Stimulated activated CD8-positive, alpha-beta memory T cell treated with anti-CD3 and anti-CD28 coated beads, Interleukin-7, amount 100 ng/mL, for 4 hours (primary cell): ENCODE measurements around the gene FUT2.
"Not testable (repeated sequence)": the region's sequence is repeated elsewhere in the genome, so short reads cannot be mapped to it uniquely, and the experiment has no call there.

Experiments used
- DNase-seq, 2 donors: peaks; one replicate each; pipeline ENCODE4 v3.0.0-alpha.2; 2020; ENCODE audit warnings: low read depth in 2 of 2

The FUT2 gene

GRCh38 chr19:48670699-48671445 lies 24.9 kb upstream of the FUT2 start:
- DNase-seq: no peak

GRCh38 chr19:48671446-48671995 lies 24.2 kb upstream of the FUT2 start:
- no peak for DNase-seq

- DNase-seq: no peak
Measured at GRCh38 chr19:48672994-48673393, 22.8 kb upstream of the FUT2 start, which contains the start of gene NTN5. NTN5 (minus strand) TSS chr19:48673017; CDS start chr19:48670986, 2,031 bp downstream.

GRCh38 chr19:48673436-48674100 lies 22.2 kb upstream of the FUT2 start:
- no peak for DNase-seq

GRCh38 chr19:48674216-48674809 lies 21.5 kb upstream of the FUT2 start:
- DNase-seq: no peak

GRCh38 chr19:48674921-48675824 lies 20.6 kb upstream of the FUT2 start:
- peak; percentile 42 to 60 for DNase-seq

GRCh38 chr19:48676487-48676886 lies 19.3 kb upstream of the FUT2 start:
- DNase-seq: no peak

- DNase-seq: no peak
Measured at GRCh38 chr19:48676887-48677286, 18.9 kb upstream of the FUT2 start.

- DNase-seq: no peak
Measured at GRCh38 chr19:48678201-48678600, 17.6 kb upstream of the FUT2 start.

GRCh38 chr19:48680006-48680405 lies 15.8 kb upstream of the FUT2 start:
- DNase-seq: not testable (repeated sequence)

- no peak for DNase-seq
Measured at GRCh38 chr19:48680436-48681126, 15.2 kb upstream of the FUT2 start.

- no peak for DNase-seq
Measured at GRCh38 chr19:48681127-48681470, 14.7 kb upstream of the FUT2 start.

- DNase-seq: no peak
Measured at GRCh38 chr19:48683349-48683748, 12.4 kb upstream of the FUT2 start.

- DNase-seq: no peak
Measured at GRCh38 chr19:48685583-48685982, 10.2 kb upstream of the FUT2 start.

GRCh38 chr19:48686088-48686487 lies 9.7 kb upstream of the FUT2 start:
- no peak for DNase-seq

GRCh38 chr19:48686637-48687036 lies 9.1 kb upstream of the FUT2 start:
- DNase-seq: not testable (repeated sequence)

- DNase-seq: no peak
Measured at GRCh38 chr19:48687776-48688175, 8.0 kb upstream of the FUT2 start.

- DNase-seq: no peak
Measured at GRCh38 chr19:48689449-48689848, 6.3 kb upstream of the FUT2 start.

GRCh38 chr19:48693629-48694028 lies 2.1 kb upstream of the FUT2 start:
- not testable (repeated sequence) for DNase-seq

GRCh38 chr19:48696353-48697010 lies 711 bp downstream of the FUT2 start:
- DNase-seq: no peak
